ENCODE measurements around the gene PLCL2.

The PLCL2 gene

DNA sequence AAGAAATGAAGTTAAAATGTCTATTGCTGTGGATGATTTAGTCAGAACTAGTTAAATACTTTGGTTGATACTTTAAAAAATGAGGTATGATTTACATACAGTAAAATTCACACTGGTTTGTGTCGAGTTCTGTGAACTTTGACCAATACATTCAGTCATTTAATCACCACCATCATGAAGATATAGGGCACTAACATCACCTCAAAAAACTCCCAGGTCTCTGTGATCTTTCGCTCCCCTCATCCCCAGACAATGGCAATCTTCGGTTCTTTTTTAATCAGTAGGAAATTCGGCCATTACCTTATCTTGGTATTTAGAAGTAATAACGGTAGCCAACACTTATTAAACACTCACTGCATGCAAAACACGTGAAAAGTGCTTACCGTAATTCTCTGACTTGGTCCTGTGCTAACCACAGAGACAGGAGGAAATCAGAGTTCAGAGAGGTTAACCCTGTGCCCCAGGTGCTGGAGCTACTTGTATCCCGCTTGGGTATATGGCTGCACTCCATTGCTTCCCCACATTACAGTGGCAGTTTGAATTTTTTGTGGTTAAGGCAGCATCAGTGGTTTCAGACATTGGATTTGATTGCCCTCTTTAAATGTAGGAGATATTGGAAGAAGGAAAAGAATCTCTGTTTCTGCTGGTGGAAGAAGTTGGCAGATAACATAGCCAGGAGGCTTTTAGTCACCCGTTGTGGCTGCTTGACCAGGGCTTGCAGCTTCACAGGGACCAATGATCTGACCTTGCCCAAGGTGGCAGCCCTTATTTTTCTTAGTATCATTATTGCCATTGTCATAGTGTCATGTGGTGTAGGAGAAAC is 4.2 kb downstream of the PLCL2 start:
- DNase-seq (ENCODE audit: extremely low read depth in 1 of 2, low read depth in 1 of 2): no peak

DNA sequence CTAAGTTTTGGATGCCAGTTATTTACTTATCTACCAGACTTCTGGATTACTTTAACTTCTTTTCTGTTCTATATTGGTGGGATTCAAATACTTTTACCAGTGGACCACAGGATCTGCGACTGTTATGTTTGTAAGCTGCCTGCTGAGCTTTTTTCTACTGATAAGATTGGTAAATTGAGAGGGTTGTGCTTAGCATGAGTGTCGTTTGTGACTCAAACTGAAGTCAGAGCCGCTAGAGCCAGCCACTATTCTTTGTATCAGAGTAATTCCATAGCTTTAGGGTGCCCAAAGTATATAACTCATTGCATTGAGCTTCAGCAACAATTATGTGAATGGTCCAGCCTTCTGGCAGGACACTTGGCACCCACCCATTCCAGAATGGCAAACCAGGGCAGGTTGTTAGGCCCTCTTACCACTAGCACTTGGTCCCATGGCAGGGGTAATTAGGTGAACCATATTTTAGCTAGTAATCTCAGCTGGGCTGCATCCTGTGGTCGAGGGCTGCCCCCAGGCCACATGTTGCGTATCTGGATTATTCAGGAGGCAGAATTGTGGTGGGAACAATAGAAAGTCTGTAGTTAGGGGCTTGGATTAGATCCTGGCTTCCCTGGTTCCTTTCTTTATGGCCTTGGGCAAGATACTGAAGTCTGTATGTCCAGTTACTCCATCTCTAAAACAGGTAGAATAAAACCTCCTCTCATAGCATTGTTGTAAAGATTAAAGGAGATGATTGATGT is 6.0 kb downstream of the PLCL2 start:
- DNase-seq (ENCODE audit: extremely low read depth in 1 of 2, low read depth in 1 of 2): no peak

DNA sequence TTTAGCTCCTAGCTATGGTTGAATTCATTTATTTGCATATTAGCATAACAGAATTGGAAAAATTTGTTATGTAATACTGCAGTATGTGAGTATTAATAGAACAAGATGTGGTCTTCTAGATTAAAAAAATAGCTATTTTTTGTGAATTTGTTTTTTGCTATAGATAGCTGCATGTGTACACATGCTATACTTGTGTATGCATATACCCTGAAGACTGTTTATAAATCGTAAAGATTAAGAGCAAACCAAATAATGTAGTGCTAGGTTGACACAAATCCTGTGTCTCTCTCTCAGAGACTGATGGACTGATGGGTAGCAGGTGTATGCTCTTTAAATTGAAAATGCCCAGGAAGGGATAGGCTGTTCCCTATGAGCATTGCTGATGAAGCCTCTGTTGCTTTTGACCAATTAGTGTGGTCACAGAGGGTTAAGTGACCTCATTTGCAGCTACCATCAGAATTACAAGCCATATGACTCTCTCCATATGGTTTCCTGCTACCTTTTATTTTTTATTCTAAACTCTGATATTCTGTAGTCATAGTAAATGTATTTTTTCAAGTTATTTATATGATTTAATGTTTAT is 9.0 kb downstream of the PLCL2 start:
- no peak for DNase-seq (ENCODE audit: extremely low read depth in 1 of 2, low read depth in 1 of 2)

DNA sequence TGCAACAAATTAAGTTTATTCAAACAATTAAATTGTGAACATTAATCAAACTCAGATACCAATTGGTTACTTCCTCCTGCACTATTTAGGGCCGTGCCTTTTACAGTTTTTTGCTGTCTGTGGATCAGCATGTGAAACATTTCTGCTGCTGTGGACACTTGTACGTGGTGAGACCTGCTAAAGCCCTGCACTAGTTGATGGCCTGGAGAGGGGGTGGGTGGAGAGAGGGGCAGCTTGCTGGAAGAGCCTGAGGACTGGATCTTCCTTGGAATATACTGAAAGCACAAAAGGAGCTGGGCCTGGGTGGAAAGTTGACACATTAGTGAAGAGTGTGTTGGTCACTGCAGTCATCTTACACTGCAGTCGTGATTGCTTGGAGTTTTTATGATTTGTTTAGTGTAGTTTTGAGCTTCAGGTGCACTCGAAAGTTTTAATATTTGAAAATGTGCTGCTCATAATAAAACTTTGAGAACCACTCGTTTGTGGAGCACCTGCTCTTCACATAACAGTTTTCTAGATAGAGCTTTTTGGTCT is 11.4 kb downstream of the PLCL2 start:
- DNase-seq (ENCODE audit: extremely low read depth in 1 of 2, low read depth in 1 of 2): no peak

DNA sequence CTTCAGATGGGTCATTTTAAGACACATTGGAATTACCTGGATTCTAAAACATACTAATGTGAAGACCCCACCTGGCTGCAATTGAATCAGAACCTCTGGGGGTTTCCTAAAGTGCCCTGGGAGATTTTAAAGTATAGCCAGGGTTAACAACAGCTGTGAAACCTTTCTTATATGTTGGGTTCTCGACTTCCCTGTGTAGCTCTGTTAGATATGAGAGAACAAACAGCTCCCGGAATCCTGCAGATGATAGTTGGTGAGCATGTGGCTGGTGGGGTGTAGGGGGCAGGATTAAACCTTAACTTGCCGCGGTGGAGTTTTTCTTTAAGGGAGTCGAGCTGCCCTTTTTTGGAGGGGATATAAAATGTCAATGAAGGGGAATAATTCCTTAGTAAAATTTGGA is 12.1 kb downstream of the PLCL2 start:
- no peak for DNase-seq (ENCODE audit: extremely low read depth in 1 of 2, low read depth in 1 of 2)

DNA sequence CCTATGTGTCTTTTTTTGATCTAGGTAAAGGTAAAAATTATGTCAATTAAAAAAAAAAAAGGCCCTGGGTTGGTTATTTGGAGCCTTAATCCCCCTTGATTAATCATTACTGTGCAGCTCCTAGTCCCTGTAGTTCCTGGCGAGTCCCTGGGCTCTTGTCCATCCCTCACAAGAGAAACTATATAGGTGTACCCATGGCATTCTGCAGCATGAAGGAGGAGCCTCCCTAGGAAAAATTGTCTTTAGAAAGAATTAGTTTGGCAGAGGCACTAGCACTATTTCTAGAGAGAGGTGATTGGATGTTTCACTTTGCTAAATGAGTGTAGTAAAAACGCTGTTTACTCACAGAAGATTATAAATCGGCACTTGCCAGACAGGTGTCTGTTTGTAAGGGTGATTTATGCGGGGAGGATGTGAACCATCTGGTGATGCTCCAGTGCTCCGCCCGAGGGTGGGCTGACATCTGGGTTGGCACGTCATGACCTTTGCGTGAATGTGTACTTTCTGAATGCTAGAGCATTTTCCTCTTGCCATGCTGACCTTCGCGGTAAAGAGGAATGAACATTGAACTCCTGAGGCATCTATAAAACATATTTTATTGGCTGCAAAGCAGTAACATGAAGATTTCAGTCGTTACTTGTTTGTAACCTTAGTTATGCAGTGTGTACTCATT is 12.6 kb downstream of the PLCL2 start:
- peak in 1 of 2 donors; percentile 21 for DNase-seq (ENCODE audit: extremely low read depth in 1 of 2, low read depth in 1 of 2)

DNA sequence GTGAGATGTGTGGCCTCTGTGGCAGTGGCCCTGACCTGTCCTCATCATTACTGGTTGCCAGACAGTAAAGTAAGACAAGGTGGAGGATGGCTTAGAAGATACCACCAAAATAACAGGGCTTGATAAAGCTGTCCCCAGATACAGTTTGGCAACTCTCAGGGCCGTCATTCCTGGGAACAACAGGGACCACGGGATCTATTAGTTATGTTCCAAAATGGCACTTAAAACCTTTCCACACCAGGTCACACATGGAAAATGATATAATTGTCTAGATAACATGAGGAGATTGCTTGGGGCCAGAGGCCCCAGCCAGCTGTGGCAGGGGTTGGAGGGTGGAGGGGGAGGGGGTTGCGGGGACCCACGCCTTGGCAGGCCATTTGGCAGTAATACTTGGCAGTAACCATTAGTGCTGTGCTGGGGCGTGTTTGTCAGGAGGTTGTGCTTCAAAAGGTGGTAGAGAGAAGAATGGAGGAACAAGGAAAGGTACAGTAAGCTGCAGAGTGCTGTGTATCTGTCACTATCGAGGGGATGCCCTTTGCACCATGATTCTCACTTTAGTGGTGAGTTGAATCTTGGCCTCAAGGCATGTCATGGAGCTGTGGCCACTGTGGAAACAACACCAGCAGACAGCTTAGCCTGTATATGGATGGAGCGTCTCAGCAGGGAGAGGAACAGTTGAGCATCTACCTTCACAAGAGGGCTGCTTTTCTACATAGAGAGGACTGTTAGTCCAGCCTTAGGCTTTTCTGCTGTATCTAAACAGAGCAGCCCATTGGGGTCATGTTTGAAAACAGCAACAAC is 14.0 kb downstream of the PLCL2 start:
- no peak for DNase-seq (ENCODE audit: extremely low read depth in 1 of 2, low read depth in 1 of 2)

DNA sequence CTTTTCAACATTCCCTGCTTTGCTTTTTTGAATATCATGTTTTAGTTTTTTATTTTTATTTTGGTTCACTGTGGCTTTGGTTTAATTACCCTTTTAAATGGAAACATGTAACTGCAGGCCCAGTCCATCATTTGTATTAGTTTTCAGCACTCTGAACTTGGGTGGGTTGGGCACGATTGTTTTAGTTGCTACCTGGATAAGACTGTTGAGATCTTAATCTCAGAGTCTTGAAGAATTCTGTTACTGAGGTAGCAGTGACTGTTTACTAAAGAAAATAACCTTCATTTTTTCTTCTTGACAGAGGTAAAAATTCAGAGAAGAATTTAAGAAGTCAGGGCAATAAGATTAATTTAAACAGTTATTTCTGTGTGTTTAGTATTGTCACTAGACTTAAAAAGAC is 15.2 kb downstream of the PLCL2 start:
- DNase-seq (ENCODE audit: extremely low read depth in 1 of 2, low read depth in 1 of 2): no peak

DNA sequence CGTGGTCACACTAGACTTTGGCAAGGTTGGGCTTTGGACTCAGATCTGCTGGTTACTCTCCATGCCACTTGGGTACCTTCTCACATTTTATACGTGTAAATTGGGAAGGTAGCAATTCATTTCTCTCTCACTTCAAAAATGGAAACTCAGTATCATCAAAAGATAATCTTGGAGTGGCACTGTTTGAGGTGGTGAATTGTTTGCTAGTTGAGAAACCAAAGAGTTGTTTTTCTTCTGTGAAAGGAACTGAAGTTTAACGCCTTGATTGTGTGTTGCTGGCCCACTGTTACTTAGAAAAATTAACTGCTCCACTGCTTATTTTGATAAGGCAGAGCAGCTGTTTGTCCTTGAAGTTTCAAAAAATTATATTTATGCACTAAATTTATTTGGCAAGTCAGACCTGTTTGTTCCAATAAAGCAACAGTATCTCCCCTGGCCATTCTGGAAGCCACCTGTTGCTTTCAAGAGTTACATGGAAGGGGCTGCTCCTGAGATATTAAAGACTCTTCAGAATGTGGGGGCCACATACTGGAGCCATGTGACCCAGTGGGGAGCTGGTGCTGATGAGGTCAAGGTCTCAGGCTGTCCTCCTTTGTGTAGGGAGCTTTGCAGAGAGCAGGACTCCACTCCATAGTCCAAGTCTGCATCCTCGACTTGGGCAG is 16.2 kb downstream of the PLCL2 start:
- DNase-seq (ENCODE audit: extremely low read depth in 1 of 2, low read depth in 1 of 2): no peak

DNA sequence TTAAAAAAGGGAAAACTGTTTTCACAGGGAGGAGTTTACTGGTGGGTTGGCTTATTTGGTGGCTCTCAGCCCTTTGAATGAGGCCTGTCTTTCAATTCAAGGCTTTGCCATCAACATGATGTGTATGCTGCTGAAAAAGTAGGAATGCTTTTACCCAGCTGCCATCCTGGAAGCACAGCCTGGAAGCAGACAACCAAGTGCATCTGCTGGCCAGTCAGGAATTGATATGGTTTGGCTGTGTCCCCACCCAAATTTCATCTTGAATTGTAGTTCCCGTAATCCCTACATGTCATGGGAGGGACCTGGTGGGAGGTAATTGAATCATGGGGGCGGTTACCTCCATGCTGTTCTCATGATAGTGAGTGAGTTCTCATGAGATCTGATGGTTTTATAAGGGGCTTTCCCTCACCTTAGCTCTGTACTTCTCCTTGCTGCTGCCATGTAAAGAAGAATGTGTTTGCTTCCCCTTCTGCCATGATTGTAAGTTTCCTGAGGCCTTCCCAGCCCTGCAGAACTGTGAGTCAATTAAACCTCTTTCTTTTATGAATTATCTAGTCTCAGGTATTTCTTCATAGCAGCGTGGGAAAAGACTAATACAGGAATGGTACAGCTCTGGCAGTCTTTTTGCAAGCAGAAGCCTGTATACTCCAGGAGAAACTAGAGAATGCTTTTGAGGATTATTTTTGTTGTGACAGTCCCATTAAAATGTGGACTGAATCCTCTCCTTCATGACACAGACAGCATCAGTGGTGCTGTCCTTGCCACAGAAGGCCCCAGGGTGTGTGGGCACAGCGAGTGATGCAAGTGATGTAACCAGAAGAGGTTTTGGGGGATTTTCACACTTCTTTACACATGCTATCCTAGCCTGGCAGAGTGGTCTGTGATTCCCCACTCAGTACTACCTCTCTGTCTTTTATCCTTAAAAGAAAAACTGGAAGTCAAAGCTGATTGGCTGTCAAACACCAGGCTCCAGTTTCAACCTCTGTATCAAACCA is 20.0 kb downstream of the PLCL2 start:
- DNase-seq (ENCODE audit: extremely low read depth in 1 of 2, low read depth in 1 of 2): no peak

DNA sequence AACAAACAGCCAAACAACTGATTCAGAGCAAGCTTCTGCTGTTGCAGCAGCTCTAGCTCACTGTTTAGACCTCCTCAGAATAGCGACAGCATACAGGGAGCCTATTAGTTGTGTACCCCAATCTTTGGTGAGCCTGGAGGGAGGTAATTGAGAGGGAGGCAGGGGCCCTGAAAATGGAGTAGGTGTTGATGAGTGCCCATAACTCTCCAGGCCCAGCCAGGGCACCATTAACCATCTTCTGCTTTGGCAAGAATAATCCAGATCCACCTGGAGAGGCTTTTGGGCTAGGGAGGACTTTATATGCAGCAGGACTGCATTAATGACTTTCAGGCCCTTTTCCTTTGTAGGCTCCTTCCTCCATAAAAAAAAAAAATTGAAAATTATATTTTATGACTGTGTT is 20.9 kb downstream of the PLCL2 start:
- DNase-seq (ENCODE audit: extremely low read depth in 1 of 2, low read depth in 1 of 2): no peak

DNA sequence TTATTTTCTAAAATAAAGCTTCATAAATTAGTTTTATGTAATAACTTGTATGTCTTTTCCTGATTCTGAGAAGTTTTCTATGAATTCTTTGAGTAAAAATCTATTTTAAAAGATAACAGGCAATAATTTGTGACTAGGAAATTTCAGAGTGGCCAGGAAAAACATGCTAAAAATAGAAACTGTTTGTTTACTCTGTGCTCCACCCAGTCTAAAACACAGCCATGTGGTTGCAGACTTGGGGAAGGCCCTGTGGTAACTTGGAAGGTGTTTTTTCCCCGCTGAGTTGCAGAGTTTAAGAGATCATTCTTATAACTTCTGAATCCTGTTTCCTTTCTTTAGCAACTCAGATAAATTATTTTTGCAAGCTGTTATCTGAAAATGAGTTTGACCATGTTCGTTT is 21.9 kb downstream of the PLCL2 start:
- no peak for DNase-seq (ENCODE audit: extremely low read depth in 1 of 2, low read depth in 1 of 2)

DNA sequence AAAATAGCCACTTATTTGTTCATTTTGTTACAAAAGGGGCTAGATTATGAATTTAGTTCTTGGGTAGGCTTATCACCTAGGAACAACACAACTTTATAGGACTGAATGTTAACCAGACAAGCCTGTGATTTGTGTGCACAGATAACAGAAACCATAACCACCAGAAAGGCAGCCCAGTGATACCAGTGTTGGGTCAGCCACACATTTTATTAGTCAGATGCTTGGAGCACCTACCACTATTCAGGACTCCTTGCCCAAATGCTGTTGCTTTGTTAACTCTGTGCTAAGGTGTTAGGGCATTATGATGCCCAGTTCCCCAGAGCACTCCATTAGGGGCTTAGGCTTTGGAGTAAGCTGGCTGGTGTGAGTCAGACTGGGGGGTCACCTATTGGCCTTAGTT is 22.5 kb downstream of the PLCL2 start:
- no peak for DNase-seq (ENCODE audit: extremely low read depth in 1 of 2, low read depth in 1 of 2)

DNA sequence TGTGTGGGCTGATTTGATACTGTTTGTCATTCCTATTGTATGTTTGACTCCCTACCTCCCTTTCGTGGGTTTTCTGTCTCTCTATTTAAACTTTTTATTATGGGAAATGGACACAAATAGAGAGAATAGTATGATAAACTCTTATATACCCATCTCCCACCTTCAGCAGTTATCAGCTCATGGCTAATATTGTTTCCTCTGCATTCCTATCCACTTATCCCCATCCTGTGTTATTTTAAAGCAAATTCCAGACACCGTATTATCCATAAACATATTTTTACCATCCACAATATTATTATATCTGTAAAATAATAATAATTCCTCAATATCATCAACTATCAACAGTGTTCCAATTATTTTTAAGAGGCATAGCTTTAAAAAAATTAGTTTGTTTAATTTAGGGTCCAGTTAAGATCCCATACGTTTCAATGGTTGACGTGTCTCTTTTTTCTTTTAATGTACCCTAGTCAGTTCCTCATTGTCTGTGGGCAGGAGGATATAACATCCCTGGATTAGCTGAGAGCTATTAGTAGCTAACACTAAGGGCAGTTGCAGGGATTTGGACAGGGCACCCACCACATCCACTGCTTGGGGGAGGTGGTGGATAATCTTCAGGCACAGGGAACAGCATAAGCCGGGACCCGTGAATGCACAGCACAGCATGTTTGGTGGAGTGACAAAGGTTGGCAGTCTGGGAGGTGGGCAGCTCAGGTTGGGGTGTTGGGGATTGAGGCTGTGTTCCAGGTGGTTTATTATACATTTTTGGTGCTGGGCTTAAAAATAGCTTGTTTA is 23.5 kb downstream of the PLCL2 start:
- DNase-seq (ENCODE audit: extremely low read depth in 1 of 2, low read depth in 1 of 2): no peak

DNA sequence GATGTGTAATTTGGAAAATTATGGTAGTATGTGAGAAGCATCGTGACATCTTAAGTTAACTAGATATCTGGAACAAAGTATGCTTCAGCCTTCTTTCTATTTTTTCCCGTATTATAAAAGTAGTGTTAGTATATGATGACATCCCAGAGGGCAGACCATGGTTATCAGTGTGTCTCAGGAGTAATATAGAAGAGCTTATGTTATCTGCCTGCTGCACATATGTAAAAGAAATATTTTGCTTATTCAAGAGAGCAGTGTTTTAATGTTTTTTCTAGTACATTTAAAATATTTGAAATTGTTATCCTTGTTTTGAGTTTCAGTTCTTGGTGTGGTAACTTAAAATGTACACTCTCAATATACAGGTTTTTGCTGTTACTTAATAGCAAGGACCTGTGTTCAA is 24.1 kb downstream of the PLCL2 start:
- DNase-seq (ENCODE audit: extremely low read depth in 1 of 2, low read depth in 1 of 2): no peak

DNA sequence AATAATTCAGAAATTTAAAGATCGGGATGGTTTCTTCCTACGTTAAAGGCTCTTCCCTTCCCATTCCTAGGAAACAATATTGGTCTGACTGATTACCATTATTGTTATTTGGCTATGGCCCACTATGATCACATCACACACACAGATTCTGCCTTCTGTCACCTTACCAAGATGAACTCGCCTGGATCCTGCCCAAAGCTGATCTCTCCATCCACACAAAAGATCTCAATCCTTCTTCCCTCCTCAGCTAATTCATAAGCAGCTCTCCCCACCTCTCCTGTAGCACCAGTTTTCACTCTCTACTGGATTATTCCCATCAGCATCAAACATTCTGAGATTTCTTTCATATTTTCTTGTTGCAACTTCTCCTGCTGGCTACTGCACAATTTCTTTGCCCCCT is 25.0 kb downstream of the PLCL2 start:
- no peak for DNase-seq (ENCODE audit: extremely low read depth in 1 of 2, low read depth in 1 of 2)

DNA sequence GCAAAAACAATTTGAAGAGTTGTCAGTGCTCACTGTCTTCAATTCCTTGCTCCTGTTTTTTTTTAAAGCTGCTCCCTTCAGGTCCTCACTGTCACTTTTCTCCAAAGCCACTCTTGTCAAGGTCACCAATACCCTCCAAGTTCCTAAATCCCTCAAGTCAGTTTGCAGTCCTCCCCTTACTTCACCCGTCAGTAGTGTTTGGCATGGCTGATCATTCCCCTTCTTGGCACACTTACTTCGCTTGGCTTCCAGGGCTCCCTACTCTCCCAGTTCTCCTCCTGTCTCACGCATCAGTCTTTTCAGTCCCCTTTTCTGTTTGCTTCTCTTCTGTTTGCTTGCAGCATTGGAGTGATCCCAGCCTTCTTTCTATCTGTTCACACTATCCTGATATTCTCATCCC is 25.5 kb downstream of the PLCL2 start:
- no peak for DNase-seq (ENCODE audit: extremely low read depth in 1 of 2, low read depth in 1 of 2)

DNA sequence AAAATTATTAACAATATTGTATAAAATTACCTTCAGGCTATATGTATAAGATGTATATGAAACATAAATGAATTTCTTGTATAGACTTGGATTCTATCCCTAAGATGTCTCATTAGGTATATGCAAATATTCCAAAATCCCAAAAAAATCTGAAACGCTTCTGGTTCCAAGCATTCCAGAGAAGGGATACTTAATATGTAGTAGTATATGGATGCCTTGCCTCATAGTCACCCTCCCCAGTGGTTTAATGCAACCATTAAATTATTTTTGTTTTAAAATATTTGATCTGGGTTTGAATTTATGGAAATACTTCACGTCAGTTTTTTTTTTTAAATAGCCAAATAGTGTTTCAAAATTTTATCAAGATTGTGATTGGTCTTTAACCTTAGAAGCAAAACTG is 27.2 kb downstream of the PLCL2 start:
- DNase-seq (ENCODE audit: extremely low read depth in 1 of 2, low read depth in 1 of 2): no peak

Measured in activated CD8-positive, alpha-beta memory T cell treated with anti-CD3 and anti-CD28 coated beads for 1 hour (primary cell).